ENCODE results near the gene DNAL1. TPM values are rescaled to one million over a fixed set of nuclear protein-coding genes. Genes with fewer than 3 reads are reported as not detected.

DNAL1 gene
- total RNA-seq, 1 donor from 2014 or later, result 1.5 TPM

- TF ChIP-seq CTCF (IDR thresholded peaks at IDR 0.05), result no peak
- intact Hi-C loops (cut with DNase I), result no loop called here
- peaks cover 3 to 5% of the 10 kb centered on the region in 2 donors for H3K36me3 ChIP-seq
Measured at GRCh38 chr14:73667854-73668253, 23.1 kb downstream of the DNAL1 start.

GRCh38 chr14:73674986-73675385 is 30.2 kb downstream of the DNAL1 start:
- no peaks in the 10 kb centered on the region for H3K4me1 ChIP-seq
- no peak overlapping the region for H3K27ac ChIP-seq
- intact Hi-C loops (cut with DNase I), result no loop called here
- H3K27me3 ChIP-seq, result no peaks in the 10 kb centered on the region
- H3K9me3 ChIP-seq, result no peaks in the 10 kb centered on the region
- H3K4me3 ChIP-seq, result no peak overlapping the region
- H3K36me3 ChIP-seq, result peaks cover 0 to 6% of the 10 kb centered on the region in 2 donors
- no peak for TF ChIP-seq CTCF (IDR thresholded peaks at IDR 0.05)
- no peak for DNase-seq (ENCODE audit: low spot score in 2 of 2)

More at GRCh38 chr14:73667854-73668253, 23.1 kb downstream of the DNAL1 start:
- no peaks in the 10 kb centered on the region for H3K27me3 ChIP-seq
- no peak for DNase-seq (ENCODE audit: low spot score in 2 of 2)
- H3K9me3 ChIP-seq, result no peaks in the 10 kb centered on the region
- H3K27ac ChIP-seq, result no peak overlapping the region
- no peaks in the 10 kb centered on the region for H3K4me1 ChIP-seq
- no peak overlapping the region for H3K4me3 ChIP-seq

- Histone ChIP-seq H3K9me3 (no peaks in the 10 kb centered on the region), H3K36me3 (peaks cover 0 to 6% of the 10 kb centered on the region in 2 donors), H3K27ac (no peak overlapping the region), H3K27me3 (no peaks in the 10 kb centered on the region), H3K4me1 (no peaks in the 10 kb centered on the region), H3K4me3 (no peak overlapping the region)
- no peak for DNase-seq (ENCODE audit: low spot score in 2 of 2)
- no peak for TF ChIP-seq CTCF (IDR thresholded peaks at IDR 0.05)
- intact Hi-C loops (cut with DNase I), result no loop called here
Measured at GRCh38 chr14:73678698-73679097, 33.9 kb downstream of the DNAL1 start.

- no peak for TF ChIP-seq CTCF (IDR thresholded peaks at IDR 0.05)
Measured at GRCh38 chr14:73680821-73681220, 36.0 kb downstream of the DNAL1 start.

GRCh38 chr14:73684627-73685026 is 39.8 kb downstream of the DNAL1 start:
- H3K27ac ChIP-seq, result no peak overlapping the region
- H3K36me3 ChIP-seq, result peaks cover 0 to 10% of the 10 kb centered on the region in 2 donors
- intact Hi-C loops (cut with DNase I), result no loop called here
- DNase-seq (ENCODE audit: low spot score in 2 of 2), result no peak
- no peaks in the 10 kb centered on the region for H3K4me1 ChIP-seq
- H3K27me3 ChIP-seq, result no peaks in the 10 kb centered on the region
- no peak for TF ChIP-seq CTCF (IDR thresholded peaks at IDR 0.05)
- no peak overlapping the region for H3K4me3 ChIP-seq
- no peaks in the 10 kb centered on the region for H3K9me3 ChIP-seq

More at GRCh38 chr14:73680821-73681220, 36.0 kb downstream of the DNAL1 start:
- H3K4me3 ChIP-seq, result no peak overlapping the region
- H3K9me3 ChIP-seq, result no peaks in the 10 kb centered on the region
- DNase-seq (ENCODE audit: low spot score in 2 of 2), result no peak
- H3K36me3 ChIP-seq, result peaks cover 0 to under 1% of the 10 kb centered on the region in 2 donors
- intact Hi-C loops (cut with DNase I), result no loop called here
- no peak overlapping the region for H3K27ac ChIP-seq
- H3K27me3 ChIP-seq, result no peaks in the 10 kb centered on the region
- no peaks in the 10 kb centered on the region for H3K4me1 ChIP-seq

GRCh38 chr14:73685328-73685727 is 40.5 kb downstream of the DNAL1 start:
- H3K36me3 ChIP-seq, result peaks cover 0 to 11% of the 10 kb centered on the region in 2 donors
- no peaks in the 10 kb centered on the region for H3K4me1 ChIP-seq
- DNase-seq (ENCODE audit: low spot score in 2 of 2), result no peak
- no peak overlapping the region for H3K4me3 ChIP-seq
- no peaks in the 10 kb centered on the region for H3K27me3 ChIP-seq
- no peaks in the 10 kb centered on the region for H3K9me3 ChIP-seq
- TF ChIP-seq CTCF (IDR thresholded peaks at IDR 0.05), result no peak
- no peak overlapping the region for H3K27ac ChIP-seq
- intact Hi-C loops (cut with DNase I), result no loop called here

Data from ascending aorta (tissue), 2 donors.